Measurements from ENCODE around the gene ATP4B.

DNA sequence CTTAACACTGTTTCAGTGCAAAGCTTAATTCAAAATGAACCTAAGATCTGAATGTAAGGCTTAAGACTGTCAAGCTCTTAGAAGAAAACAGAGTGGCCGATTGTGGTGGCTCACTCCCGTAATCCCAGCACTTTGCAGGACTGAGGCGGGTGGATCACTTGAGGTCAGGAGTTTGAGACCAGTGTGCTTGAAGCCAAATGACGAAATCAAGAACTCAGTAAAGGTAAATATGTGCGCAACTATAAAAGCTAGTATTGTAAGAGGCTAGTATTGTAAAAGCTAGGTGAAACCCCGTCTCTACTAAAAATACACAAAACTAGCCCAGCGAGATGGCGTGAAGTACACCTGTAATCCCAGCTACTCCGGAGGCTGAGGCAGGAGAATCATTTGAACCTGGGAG is 12.7 kb downstream of the ATP4B start:
- TF ChIP-seq, protein P1, sequence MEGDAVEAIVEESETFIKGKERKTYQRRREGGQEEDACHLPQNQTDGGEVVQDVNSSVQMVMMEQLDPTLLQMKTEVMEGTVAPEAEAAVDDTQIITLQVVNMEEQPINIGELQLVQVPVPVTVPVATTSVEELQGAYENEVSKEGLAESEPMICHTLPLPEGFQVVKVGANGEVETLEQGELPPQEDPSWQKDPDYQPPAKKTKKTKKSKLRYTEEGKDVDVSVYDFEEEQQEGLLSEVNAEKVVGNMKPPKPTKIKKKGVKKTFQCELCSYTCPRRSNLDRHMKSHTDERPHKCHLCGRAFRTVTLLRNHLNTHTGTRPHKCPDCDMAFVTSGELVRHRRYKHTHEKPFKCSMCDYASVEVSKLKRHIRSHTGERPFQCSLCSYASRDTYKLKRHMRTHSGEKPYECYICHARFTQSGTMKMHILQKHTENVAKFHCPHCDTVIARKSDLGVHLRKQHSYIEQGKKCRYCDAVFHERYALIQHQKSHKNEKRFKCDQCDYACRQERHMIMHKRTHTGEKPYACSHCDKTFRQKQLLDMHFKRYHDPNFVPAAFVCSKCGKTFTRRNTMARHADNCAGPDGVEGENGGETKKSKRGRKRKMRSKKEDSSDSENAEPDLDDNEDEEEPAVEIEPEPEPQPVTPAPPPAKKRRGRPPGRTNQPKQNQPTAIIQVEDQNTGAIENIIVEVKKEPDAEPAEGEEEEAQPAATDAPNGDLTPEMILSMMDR (IDR thresholded peaks at IDR 0.05): no peak
- TF ChIP-seq EZH2 (IDR thresholded peaks at IDR 0.05): no peak
